ENCODE results near the gene CNTN4.

DNA sequence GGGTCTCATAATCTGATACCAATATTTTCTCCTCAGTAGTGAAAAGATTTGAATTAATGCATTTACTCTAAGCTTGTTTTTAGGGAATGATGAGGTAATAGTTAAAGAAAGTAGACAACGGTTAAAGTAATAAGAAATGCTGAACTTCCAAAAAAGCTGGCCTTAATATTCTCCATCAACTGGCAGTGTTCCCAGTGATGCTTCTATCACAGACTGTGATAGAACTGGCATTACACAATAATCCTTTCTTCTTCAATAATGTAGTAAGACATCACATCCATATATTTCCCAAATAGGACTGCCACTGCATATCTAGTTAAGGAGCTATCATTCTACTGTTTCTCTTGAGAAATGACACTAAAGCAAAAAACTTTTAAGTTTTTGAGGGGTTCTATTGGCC lies 822.8 kb downstream of the CNTN4 start:
- TF ChIP-seq SP1 (IDR thresholded peaks at IDR 0.05) (no peak), BHLHE40 (IDR thresholded peaks at IDR 0.05; ENCODE audit: borderline replicate concordance) (no peak), FOXA1 (IDR thresholded peaks at IDR 0.05) (no peak)

All from HEK293T (cell line).